Large intestine (tissue), 3 donors: ENCODE data around the gene MAPK9. TPM values are rescaled to one million over a fixed set of nuclear protein-coding genes. Genes with fewer than 3 reads are reported as not detected.

Experiments
- DNase-seq, 2 donors: peaks; one replicate each; pipeline versions ENCODE4 v3.0.0 to v3.0.0-alpha.2; 2013
- H3K27ac ChIP-seq: one replicate; pipeline ENCODE4 v1.5.1; 2013; ENCODE audit warnings: low read length
- H3K27me3 ChIP-seq: 2 replicates; pipeline ENCODE4 v1.6.1; 2013; ENCODE audit warnings: low read length; ENCODE audit not compliant: control insufficient read depth, insufficient read depth
- H3K36me3 ChIP-seq: 2 replicates; pipeline ENCODE4 v1.6.1; 2013; ENCODE audit warnings: low read length; ENCODE audit not compliant: control insufficient read depth, insufficient read depth
- H3K4me1 ChIP-seq: one replicate; pipeline ENCODE4 v1.6.1; 2013; ENCODE audit warnings: low read length; ENCODE audit not compliant: control insufficient read depth, insufficient read depth
- H3K4me3 ChIP-seq: one replicate; pipeline ENCODE4 v1.5.1; 2013; ENCODE audit warnings: low read length
- H3K9me3 ChIP-seq: one replicate; pipeline ENCODE4 v1.6.1; 2013; ENCODE audit warnings: mild to moderate bottlenecking, low read depth, low read length, moderate library complexity; ENCODE audit not compliant: control insufficient read depth
- WGBS: methylation state at CpG from one replicate; pipeline ENCODE4 v1.1.5; 2013; ENCODE audit warnings: low lambda C conversion rate; ENCODE audit not compliant: insufficient coverage; 5-methylcytosine and 5-hydroxymethylcytosine counted together
- polyA plus RNA-seq: library from polyadenylated mRNA; unstranded; fragments of 120-200 nt; gene quantifications from one replicate; pipeline ENCODE4 v1.2.1, GENCODE V29; 2013

The MAPK9 gene
- polyA plus RNA-seq, 1 donor = 29.8 TPM

GRCh38 chr5:180208038-180208434 is 83.8 kb downstream of the MAPK9 start:
- no CpG with 5 or more reads among the region's 14 CpGs for WGBS
- peaks cover 6% of the 10 kb centered on the region for H3K9me3 ChIP-seq
- no peak overlapping the region for H3K27ac ChIP-seq
- DNase-seq = no peak
- H3K4me1 ChIP-seq = peaks cover 10% of the 10 kb centered on the region
- H3K4me3 ChIP-seq = no peak overlapping the region
- peaks cover 23% of the 10 kb centered on the region for H3K27me3 ChIP-seq
- no peaks in the 10 kb centered on the region for H3K36me3 ChIP-seq

GRCh38 chr5:180207593-180207992 is 84.3 kb downstream of the MAPK9 start:
- DNase-seq = no peak
- peaks cover 23% of the 10 kb centered on the region for H3K27me3 ChIP-seq

GRCh38 chr5:180206993-180207392 is 84.9 kb downstream of the MAPK9 start:
- no peak overlapping the region for H3K4me3 ChIP-seq
- H3K27ac ChIP-seq = no peak overlapping the region
- DNase-seq = no peak
- 50% methylated on average over 1 of the region's 11 CpGs for WGBS
- peaks cover 10% of the 10 kb centered on the region for H3K4me1 ChIP-seq
- H3K36me3 ChIP-seq = no peaks in the 10 kb centered on the region
- peaks cover 6% of the 10 kb centered on the region for H3K9me3 ChIP-seq
- peaks cover 23% of the 10 kb centered on the region for H3K27me3 ChIP-seq

More at GRCh38 chr5:180207593-180207992, 84.3 kb downstream of the MAPK9 start:
- H3K4me1 ChIP-seq = peaks cover 10% of the 10 kb centered on the region
- H3K27ac ChIP-seq = no peak overlapping the region
- WGBS = no CpG with 5 or more reads among the region's 25 CpGs
- H3K36me3 ChIP-seq = no peaks in the 10 kb centered on the region
- H3K9me3 ChIP-seq = peaks cover 6% of the 10 kb centered on the region
- H3K4me3 ChIP-seq = no peak overlapping the region

GRCh38 chr5:180205916-180206315 is 86.0 kb downstream of the MAPK9 start:
- DNase-seq = no peak
- WGBS = no CpG with 5 or more reads among the region's 1 CpG
- Histone ChIP-seq H3K4me3 (no peak overlapping the region), H3K27ac (no peak overlapping the region), H3K27me3 (peaks cover 23% of the 10 kb centered on the region), H3K36me3 (no peaks in the 10 kb centered on the region), H3K4me1 (peaks cover 10% of the 10 kb centered on the region), H3K9me3 (peaks cover 6% of the 10 kb centered on the region)

GRCh38 chr5:180204276-180204819 is 87.5 kb downstream of the MAPK9 start:
- Histone ChIP-seq H3K9me3 (peaks cover 6% of the 10 kb centered on the region), H3K4me1 (peaks cover 10% of the 10 kb centered on the region), H3K27me3 (peaks cover 20% of the 10 kb centered on the region), H3K4me3 (no peak overlapping the region), H3K36me3 (no peaks in the 10 kb centered on the region), H3K27ac (no peak overlapping the region)
- no peak for DNase-seq
- no CpG with 5 or more reads among the region's 1 CpG for WGBS

GRCh38 chr5:180202939-180203573 is 88.8 kb downstream of the MAPK9 start:
- no peak overlapping the region for H3K27ac ChIP-seq
- H3K27me3 ChIP-seq = peaks cover 14% of the 10 kb centered on the region
- no peaks in the 10 kb centered on the region for H3K36me3 ChIP-seq
- no peak for DNase-seq
- H3K9me3 ChIP-seq = peaks cover 6% of the 10 kb centered on the region
- WGBS = no CpG with 5 or more reads among the region's 8 CpGs
- H3K4me3 ChIP-seq = no peak overlapping the region
- peaks cover 5% of the 10 kb centered on the region for H3K4me1 ChIP-seq

- Histone ChIP-seq H3K9me3 (no peaks in the 10 kb centered on the region), H3K27me3 (no peaks in the 10 kb centered on the region), H3K4me3 (no peak overlapping the region), H3K27ac (no peak overlapping the region), H3K36me3 (no peaks in the 10 kb centered on the region), H3K4me1 (no peaks in the 10 kb centered on the region)
- no CpG with 5 or more reads among the region's 23 CpGs for WGBS
- DNase-seq = no peak
Measured at GRCh38 chr5:180201051-180201987, 90.6 kb downstream of the MAPK9 start.

GRCh38 chr5:180199390-180199789 is 92.5 kb downstream of the MAPK9 start:
- Histone ChIP-seq H3K4me3 (no peak overlapping the region), H3K9me3 (peaks cover 3% of the 10 kb centered on the region), H3K27me3 (no peaks in the 10 kb centered on the region), H3K4me1 (no peaks in the 10 kb centered on the region), H3K27ac (no peak overlapping the region), H3K36me3 (no peaks in the 10 kb centered on the region)
- no CpG with 5 or more reads among the region's 8 CpGs for WGBS
- DNase-seq = no peak

- Histone ChIP-seq H3K36me3 (no peaks in the 10 kb centered on the region), H3K27ac (no peak overlapping the region), H3K27me3 (no peaks in the 10 kb centered on the region), H3K4me3 (no peak overlapping the region), H3K4me1 (no peaks in the 10 kb centered on the region), H3K9me3 (peaks cover 3% of the 10 kb centered on the region)
- no CpG with 5 or more reads among the region's 4 CpGs for WGBS
- no peak for DNase-seq
Measured at GRCh38 chr5:180198208-180198607, 93.7 kb downstream of the MAPK9 start.

GRCh38 chr5:180197016-180197702 is 94.7 kb downstream of the MAPK9 start:
- peaks cover 3% of the 10 kb centered on the region for H3K9me3 ChIP-seq
- no CpG with 5 or more reads among the region's 14 CpGs for WGBS

More at GRCh38 chr5:180197016-180197702, 94.7 kb downstream of the MAPK9 start:
- no peaks in the 10 kb centered on the region for H3K36me3 ChIP-seq
- H3K27ac ChIP-seq = no peak overlapping the region
- DNase-seq = no peak
- H3K27me3 ChIP-seq = no peaks in the 10 kb centered on the region
- no peak overlapping the region for H3K4me3 ChIP-seq
- no peaks in the 10 kb centered on the region for H3K4me1 ChIP-seq
